HG03565 (cell line): ENCODE results near the gene INPP5D.
"Not testable (repeated sequence)": the region's sequence is repeated elsewhere in the genome, so short reads cannot be mapped to it uniquely, and the experiment has no call there.

Experiments used
- ATAC-seq: cut with Tn5 transposase; IDR thresholded peaks from one replicate; pipeline ENCODE4 v1.9.1; 2021; ENCODE audit warnings: mild to moderate bottlenecking, moderate library complexity; ENCODE audit not compliant: unreplicated experiment

Gene INPP5D

GRCh38 chr2:233200790-233201189, 140.6 kb downstream of the INPP5D start:
- not testable (repeated sequence) for ATAC-seq

GRCh38 chr2:233201258-233202013, 141.3 kb downstream of the INPP5D start:
- ATAC-seq = no peak

GRCh38 chr2:233202531-233202944, 142.4 kb downstream of the INPP5D start:
- no peak for ATAC-seq

GRCh38 chr2:233203060-233203459, 142.9 kb downstream of the INPP5D start:
- no peak for ATAC-seq

GRCh38 chr2:233204286-233204936, 144.3 kb downstream of the INPP5D start:
- no peak for ATAC-seq

GRCh38 chr2:233208382-233209116, 148.4 kb downstream of the INPP5D start:
- no peak for ATAC-seq

- ATAC-seq = no peak
Observed at GRCh38 chr2:233209117-233209532, 149.0 kb downstream of the INPP5D start.

GRCh38 chr2:233209533-233210171, 149.5 kb downstream of the INPP5D start:
- ATAC-seq = no peak

GRCh38 chr2:233210281-233210680, 150.1 kb downstream of the INPP5D start:
- ATAC-seq = no peak

- no peak for ATAC-seq
Observed at GRCh38 chr2:233210843-233211547, 150.9 kb downstream of the INPP5D start.

DNA sequence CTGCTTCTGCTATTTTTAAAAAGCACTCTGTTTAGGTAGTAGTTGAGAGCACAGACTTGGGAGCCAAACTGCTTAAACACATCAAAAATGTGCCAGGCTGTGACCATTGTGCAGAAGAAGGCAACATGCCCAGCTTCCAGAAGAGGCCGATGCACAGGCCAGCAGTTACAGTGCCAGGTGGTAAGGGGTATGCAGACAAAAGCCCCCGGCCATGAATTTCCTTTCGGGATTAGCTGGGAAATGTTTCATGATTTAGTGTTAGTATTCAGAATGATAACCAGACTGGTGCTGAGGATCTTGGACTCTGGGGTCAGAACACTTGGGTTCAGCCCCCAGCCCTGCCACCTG, 151.4 kb downstream of the INPP5D start:
- no peak for ATAC-seq

DNA sequence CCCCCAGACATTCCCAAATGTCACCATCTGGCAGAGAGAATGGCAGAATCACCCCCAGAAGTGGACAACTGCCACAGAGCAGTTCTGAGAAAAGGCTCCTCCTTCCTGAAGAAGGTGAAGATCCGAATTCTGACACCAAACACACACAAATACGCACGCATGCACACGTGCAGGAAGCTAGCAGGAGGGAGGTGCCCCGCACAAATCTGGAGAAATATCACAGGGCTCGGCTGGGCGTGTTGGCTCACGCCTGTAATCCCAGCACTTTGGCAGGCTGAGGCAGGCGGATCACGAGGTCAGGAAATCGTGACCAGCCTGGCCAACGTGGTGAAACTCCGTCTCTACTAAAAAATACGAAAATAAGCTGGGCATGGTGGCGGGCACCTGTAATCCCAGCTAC, 152.9 kb downstream of the INPP5D start:
- no peak for ATAC-seq

DNA sequence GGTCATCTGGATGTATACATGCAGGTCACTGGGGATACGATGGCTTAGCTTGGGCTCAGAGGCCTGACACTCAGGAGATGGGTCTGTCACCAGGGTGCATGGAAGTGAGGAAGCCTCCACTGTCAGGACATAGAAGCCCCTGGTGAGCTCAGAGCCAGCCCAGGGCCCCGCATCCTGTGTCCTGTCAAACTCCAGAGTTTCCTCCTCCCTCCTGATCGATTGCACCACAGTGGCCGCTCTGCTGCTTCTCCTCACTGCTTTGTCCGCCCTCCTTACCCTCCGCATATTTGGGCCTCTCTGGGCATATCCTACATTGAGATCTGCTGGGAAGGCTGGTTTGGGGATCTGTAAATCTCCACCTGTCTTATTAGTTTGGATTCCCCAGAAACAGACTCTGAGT, 153.8 kb downstream of the INPP5D start:
- ATAC-seq = no peak

- ATAC-seq = no peak
Observed at GRCh38 chr2:233217892-233218377, 157.8 kb downstream of the INPP5D start.

- no peak for ATAC-seq
Observed at GRCh38 chr2:233218836-233219235, 158.7 kb downstream of the INPP5D start.

DNA sequence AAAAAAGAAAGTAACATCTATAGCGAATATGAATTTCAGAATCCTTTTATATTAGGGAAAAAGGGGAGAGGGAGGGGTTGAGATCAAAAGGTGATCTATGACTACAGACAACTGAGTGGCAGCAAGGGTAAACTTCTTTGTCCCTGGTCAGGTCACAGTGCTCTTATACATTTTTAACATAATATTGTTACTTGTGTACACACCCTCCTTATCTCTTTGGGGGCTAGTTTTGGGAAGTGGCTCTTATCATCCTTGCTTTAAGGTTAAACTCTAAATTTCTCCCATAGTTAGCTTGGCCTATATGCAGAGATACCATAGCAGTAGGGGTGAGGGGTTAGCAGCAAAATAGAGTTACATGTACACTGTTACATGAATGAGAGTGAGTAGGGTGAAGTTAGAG, 159.7 kb downstream of the INPP5D start:
- ATAC-seq = no peak

DNA sequence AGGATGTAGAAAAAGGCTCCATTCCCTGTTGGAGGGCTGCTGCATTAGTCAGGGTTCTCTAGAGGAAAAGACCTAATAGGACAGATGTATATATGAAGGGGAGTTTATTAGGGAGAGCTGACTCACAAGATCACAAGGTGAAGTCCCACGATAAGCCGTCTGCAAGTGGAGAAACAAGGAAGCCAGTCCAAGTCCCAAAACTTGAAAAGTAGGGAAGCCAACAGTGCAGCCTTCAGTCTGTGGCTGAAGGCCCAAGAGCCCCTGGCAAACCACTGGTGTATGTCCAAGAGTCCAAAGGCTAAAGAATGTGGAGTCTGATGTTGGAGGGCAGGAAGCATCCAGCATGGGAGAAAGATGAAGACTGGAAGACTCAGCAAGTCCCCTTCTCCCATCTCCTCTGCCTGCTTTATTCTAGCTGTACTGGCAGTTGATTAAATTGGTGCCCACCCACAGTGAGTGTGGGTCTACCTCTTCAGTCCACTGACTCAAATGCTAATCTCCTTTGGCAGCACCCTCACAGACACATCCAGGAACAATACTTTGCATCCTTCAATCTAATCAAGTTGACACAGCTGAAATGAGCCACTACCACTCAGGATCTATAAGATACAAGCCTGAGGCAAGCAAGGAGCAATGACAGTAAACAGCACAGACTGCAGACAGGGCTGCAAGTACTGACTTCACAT, 161.4 kb downstream of the INPP5D start:
- no peak for ATAC-seq

GRCh38 chr2:233223059-233223894, 163.1 kb downstream of the INPP5D start:
- peak; percentile 69 for ATAC-seq
